Left lung (tissue), 10 donors: ENCODE data around the gene MOV10L1. TPM values are rescaled to one million over a fixed set of nuclear protein-coding genes. Genes with fewer than 3 reads are reported as not detected.
"Not testable (repeated sequence)": the region's sequence is repeated elsewhere in the genome, so short reads cannot be mapped to it uniquely, and the experiment has no call there.

Experiments
- ATAC-seq: fragments of 200-7000 bp; cut with Tn5 transposase; one replicate; pipeline ENCODE4 v1.9.1; 2020; ENCODE audit warnings: moderate library complexity
- DNase-seq, 4 donors: peaks; one replicate each; pipeline ENCODE4 v3.0.0-alpha.2; 2013 to 2020
- H3K27ac ChIP-seq, 2 donors: fragments of 200-600 bp; sonication (generic) in 1 of 2; one replicate each; pipeline versions ENCODE4 v1.5.0 to v1.8.0; 2020 to 2021
- H3K27me3 ChIP-seq, 2 donors: fragments of 200-600 bp; sonication (generic) in 1 of 2; one replicate each; pipeline versions ENCODE4 v1.5.0 to v1.8.0; 2020 to 2021
- H3K36me3 ChIP-seq, 2 donors: fragments of 200-600 bp; sonication (generic) in 1 of 2; one replicate each; pipeline versions ENCODE4 v1.5.0 to v1.8.0; 2020 to 2021
- H3K4me1 ChIP-seq, 2 donors: fragments of 200-600 bp; one replicate each; pipeline ENCODE4 v1.8.0; 2021
- H3K4me3 ChIP-seq, 2 donors: fragments of 200-600 bp; sonication (generic) in 1 of 2; one replicate each; pipeline versions ENCODE4 v1.5.0 to v1.8.0; 2020 to 2021; ENCODE audit warnings: mild to moderate bottlenecking in 1 of 2
- H3K9me3 ChIP-seq, 2 donors: fragments of 200-600 bp; sonication (generic) in 1 of 2; one replicate each; pipeline versions ENCODE4 v1.5.0 to v1.8.0; 2020 to 2021
- intact Hi-C, 2 donors: fragments of 100-400 bp; cut with DNase I; formaldehyde crosslinking; loops; one replicate each; pipeline versions ENCODE4 v1.11.2 to v1.14.2; 2022
- polyA plus RNA-seq, 6 donors: library from polyadenylated mRNA; unstranded; fragments of 120-200 nt; gene quantifications; one replicate each; pipeline ENCODE4 v1.2.1, GENCODE V29; 2013; ENCODE audit not compliant: insufficient read length in 6 of 6
- total RNA-seq, 2 donors: library from RNA; stranded (reverse); fragmentation: NEBNext Ultra II Directional; extraction: Animal tissue kit (Norgen Biotek cat#: 25700); gene quantifications; one replicate each; pipeline ENCODE4 v1.2.1, GENCODE V29; 2021
- TF ChIP-seq, protein P1 (sequence below), 2 donors: fragments of 200-600 bp; sonication (generic) in 1 of 2; IDR thresholded peaks; one replicate each; pipeline versions ENCODE4 v1.5.0 to v1.8.0; 2021; ENCODE audit warnings: antibody characterized with exemption in 2 of 2
- donor health status: DM: no; HTN: yes; CAD: no.
- donor health status: DM: no; HTN: no; CAD: no.

MOV10L1 gene
- total and polyA plus RNA-seq, 8 donors = 0.37 to 4.7 (median 2.2) TPM

DNA sequence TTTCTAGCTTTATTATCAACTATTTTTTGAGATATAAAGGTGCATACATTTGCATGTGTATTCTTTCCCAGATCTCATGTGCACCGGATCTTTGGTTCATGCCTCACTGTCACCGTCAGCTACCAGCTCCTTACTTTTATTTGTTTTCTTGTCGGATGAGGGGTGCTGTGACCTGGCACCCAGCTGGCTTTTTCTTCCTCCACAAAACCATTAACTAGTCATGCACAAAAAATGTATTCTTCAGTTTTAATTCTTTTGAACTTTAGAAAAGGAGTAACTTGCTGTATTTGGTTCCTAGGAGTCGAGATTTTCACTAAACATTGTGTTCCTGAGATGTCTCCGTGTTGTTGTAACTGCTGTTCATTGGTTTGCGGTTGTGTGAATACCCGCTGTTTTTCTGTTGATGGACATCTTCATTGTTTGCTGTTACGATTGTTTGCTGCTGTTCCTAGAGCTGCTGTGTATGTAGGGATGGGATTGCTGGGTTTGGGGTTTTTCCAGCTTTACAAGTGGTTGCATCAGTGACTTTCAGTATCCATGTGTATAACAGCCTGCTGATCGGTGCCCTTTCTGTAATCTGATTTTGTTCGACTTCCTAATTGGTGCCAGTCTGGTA lies 39.4 kb downstream of the MOV10L1 start:
- Histone ChIP-seq H3K4me3 (no peak overlapping the region), H3K4me1 (no peaks in the 10 kb centered on the region), H3K36me3 (no peaks in the 10 kb centered on the region), H3K9me3 (no peaks in the 10 kb centered on the region), H3K27me3 (no peaks in the 10 kb centered on the region), H3K27ac (no peak overlapping the region)
- ATAC-seq (no peak), DNase-seq (no peak)
- intact Hi-C loops = no loop called here
- TF ChIP-seq, protein P1, sequence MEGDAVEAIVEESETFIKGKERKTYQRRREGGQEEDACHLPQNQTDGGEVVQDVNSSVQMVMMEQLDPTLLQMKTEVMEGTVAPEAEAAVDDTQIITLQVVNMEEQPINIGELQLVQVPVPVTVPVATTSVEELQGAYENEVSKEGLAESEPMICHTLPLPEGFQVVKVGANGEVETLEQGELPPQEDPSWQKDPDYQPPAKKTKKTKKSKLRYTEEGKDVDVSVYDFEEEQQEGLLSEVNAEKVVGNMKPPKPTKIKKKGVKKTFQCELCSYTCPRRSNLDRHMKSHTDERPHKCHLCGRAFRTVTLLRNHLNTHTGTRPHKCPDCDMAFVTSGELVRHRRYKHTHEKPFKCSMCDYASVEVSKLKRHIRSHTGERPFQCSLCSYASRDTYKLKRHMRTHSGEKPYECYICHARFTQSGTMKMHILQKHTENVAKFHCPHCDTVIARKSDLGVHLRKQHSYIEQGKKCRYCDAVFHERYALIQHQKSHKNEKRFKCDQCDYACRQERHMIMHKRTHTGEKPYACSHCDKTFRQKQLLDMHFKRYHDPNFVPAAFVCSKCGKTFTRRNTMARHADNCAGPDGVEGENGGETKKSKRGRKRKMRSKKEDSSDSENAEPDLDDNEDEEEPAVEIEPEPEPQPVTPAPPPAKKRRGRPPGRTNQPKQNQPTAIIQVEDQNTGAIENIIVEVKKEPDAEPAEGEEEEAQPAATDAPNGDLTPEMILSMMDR (IDR thresholded peaks at IDR 0.05) = no peak

DNA sequence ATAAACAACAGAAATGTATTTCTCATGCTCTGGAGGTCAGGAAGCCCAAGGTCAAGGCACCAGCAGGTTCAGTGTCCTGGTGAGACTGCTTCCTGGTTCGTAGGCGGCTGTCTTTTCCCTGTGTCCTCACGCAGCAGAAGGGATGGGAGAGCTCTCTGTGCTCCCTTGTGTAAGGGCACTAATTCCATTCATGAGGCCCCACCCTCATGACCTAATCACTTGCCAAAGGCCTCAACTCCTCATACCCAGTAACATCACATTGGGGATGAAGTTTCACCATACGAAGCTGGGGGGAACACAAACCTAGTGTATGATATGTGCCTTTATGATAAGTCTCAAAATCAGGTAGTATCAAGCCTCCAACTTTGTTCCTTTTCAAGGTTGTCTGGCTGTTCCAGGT lies 42.1 kb downstream of the MOV10L1 start:
- Histone ChIP-seq H3K9me3 (no peaks in the 10 kb centered on the region), H3K4me3 (no peak overlapping the region), H3K27ac (no peak overlapping the region), H3K27me3 (no peaks in the 10 kb centered on the region), H3K4me1 (no peaks in the 10 kb centered on the region), H3K36me3 (no peaks in the 10 kb centered on the region)
- ATAC-seq = no peak
- TF ChIP-seq, protein P1 (IDR thresholded peaks at IDR 0.05) = no peak
- intact Hi-C loops = no loop called here
- no peak for DNase-seq

DNA sequence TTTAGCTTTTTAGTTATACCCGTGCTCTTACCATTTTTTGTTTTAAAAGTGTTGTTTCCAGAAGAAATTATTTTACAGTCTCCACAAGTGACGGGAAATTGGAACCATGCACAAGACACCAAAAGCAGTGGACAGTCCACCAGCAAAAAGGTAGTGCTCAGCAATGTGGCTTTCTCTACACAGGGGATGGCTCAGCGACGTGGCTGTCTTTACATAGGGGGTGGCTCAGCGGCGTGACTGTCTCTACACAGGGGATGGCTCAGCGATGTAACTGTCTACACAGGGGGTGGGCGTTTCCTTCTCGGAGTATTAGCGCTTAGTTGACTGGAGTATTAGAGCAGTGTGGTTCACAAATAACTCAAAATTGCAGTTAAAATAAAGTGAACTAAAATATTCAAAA lies 44.7 kb downstream of the MOV10L1 start:
- no peak for DNase-seq
- H3K27me3 ChIP-seq = no peaks in the 10 kb centered on the region
- TF ChIP-seq, protein P1 (IDR thresholded peaks at IDR 0.05) = no peak
- no peaks in the 10 kb centered on the region for H3K9me3 ChIP-seq
- no peaks in the 10 kb centered on the region for H3K4me1 ChIP-seq
- ATAC-seq = no peak
- no peak overlapping the region for H3K27ac ChIP-seq
- H3K36me3 ChIP-seq = no peaks in the 10 kb centered on the region
- intact Hi-C loops = no loop called here
- H3K4me3 ChIP-seq = no peak overlapping the region

DNA sequence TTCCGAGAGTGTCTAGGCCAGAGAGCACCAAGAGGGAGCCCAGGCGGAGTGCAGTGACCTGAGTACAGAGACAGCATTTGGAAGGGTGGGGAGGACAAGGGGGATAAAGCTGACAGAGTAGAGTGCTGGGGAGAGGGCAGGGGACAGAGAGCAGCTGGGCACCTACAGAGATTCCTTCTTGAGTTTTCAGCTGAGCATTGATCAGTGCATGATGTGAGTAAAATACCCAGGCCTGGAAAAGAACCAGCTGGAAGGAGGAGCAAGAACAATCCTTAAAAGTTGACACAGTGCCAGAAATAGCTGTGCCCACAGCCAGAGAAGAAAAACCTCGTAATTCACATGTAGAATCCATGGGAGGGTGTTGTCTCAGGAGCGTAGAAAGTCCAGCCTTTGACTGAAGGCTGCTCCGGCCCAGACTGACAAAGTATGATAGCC lies 46.8 kb downstream of the MOV10L1 start:
- TF ChIP-seq, protein P1 (IDR thresholded peaks at IDR 0.05) = no peak
- DNase-seq (no peak), ATAC-seq (no peak)
- intact Hi-C loops = no loop called here
- Histone ChIP-seq H3K4me3 (no peak overlapping the region), H3K36me3 (no peaks in the 10 kb centered on the region), H3K4me1 (no peaks in the 10 kb centered on the region), H3K27ac (no peak overlapping the region), H3K27me3 (peaks cover 0 to 7% of the 10 kb centered on the region in 2 donors), H3K9me3 (no peaks in the 10 kb centered on the region)

DNA sequence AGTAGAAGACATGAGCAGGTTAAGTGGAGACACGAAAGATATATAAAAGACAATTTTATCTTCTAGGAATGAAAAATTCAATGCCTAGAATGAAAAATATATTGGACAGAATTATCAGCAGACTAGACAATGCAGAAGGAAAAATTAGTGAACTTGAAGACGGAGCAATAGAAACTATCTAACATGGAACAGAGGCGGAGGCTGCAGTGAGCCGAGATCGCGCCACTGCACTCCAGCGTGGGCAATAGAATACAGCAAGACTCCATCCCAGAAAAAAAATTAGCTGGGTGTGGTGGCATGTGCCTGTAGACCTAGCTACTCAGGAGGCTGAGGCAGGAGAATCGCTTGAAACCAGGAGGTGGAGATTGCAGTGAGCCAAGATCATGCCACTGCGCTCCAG lies 47.5 kb downstream of the MOV10L1 start:
- H3K27me3 ChIP-seq, H3K27ac ChIP-seq, ATAC-seq, H3K9me3 ChIP-seq, intact Hi-C loops, DNase-seq, H3K4me1 ChIP-seq, H3K4me3 ChIP-seq, H3K36me3 ChIP-seq: not testable (repeated sequence)

DNA sequence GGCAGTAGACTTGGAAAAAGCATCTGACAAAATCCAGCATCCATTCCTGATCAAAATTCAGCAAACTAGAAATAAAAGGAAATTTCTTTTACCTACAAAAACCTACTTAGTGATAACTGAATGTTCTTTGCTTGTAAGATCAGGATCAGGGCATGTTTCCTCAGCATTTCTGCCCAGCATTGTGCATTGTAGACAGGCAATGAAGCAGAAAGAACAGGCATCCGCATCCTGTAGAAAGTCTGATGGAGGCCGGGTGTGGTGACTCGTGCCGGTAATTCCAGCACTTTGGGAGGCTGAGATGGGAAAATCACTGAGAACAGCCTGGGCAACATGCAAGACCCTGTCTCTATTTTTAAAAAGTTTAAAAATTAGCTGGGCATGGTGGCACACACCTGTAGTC lies 48.2 kb downstream of the MOV10L1 start:
- Histone ChIP-seq H3K4me1 (peaks cover 0 to 7% of the 10 kb centered on the region in 2 donors), H3K27ac (no peak overlapping the region), H3K36me3 (no peaks in the 10 kb centered on the region), H3K27me3 (peaks cover 0 to 15% of the 10 kb centered on the region in 2 donors), H3K4me3 (no peak overlapping the region), H3K9me3 (no peaks in the 10 kb centered on the region)
- TF ChIP-seq, protein P1 (IDR thresholded peaks at IDR 0.05) = no peak
- intact Hi-C loops = no loop called here
- no peak for DNase-seq
- no peak for ATAC-seq
